ENCODE data around the gene CIB4.

CIB4 gene

DNA sequence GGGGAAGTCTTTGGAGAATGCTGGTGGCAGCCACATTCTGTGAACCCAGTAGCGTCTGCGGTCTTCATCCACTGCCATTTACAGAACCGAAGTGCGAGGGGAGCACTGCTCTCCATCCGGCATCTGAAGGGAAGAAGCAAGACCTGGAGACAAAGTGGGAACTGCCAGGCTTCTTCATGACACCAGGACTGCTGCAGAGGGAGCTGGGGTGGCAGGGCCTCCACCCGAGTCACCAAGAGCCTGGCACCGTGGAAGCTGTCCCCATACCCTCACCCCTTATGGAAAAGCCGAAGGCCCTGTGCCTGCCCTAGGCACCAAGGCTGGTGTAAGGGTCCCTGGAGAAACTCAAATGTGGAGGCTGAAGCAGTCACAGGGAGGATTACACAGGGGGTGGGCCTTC lies 79.8 kb downstream of the CIB4 start:
- Histone ChIP-seq H3K79me2 (ENCODE audit: insufficient read depth, low read length) (no peaks in the 10 kb centered on the region), H3K27me3 (ENCODE audit: insufficient read depth, low read length, poor library complexity) (peaks cover 46% of the 10 kb centered on the region), H3K36me3 (ENCODE audit: insufficient read depth, low read length) (no peaks in the 10 kb centered on the region), H3K4me2 (ENCODE audit: insufficient read depth, low read length) (no peak overlapping the region), H3K4me3 (ENCODE audit: low read depth in 1 of 2, low read length in 2 of 2) (no peak overlapping the region), H3K27ac (ENCODE audit: low read length) (no peak overlapping the region), H3K4me1 (ENCODE audit: insufficient read depth, low read length) (peaks cover 11% of the 10 kb centered on the region), H4K20me1 (ENCODE audit: insufficient read depth, low read length) (0 out of 2 replicates have a peak, but pooled peaks cover 2% of the 10 kb centered on the region), H2AFZ (ENCODE audit: low read depth, low read length) (no peak overlapping the region), H3K9me3 (ENCODE audit: insufficient read depth, low read length, severe bottlenecking) (no peaks in the 10 kb centered on the region), H3K9ac (ENCODE audit: low read depth, low read length) (no peak overlapping the region)
- ATAC-seq (ENCODE audit: insufficient read depth, low read depth) = no peak
- DNase-seq = no peak
- TF ChIP-seq, protein P1, sequence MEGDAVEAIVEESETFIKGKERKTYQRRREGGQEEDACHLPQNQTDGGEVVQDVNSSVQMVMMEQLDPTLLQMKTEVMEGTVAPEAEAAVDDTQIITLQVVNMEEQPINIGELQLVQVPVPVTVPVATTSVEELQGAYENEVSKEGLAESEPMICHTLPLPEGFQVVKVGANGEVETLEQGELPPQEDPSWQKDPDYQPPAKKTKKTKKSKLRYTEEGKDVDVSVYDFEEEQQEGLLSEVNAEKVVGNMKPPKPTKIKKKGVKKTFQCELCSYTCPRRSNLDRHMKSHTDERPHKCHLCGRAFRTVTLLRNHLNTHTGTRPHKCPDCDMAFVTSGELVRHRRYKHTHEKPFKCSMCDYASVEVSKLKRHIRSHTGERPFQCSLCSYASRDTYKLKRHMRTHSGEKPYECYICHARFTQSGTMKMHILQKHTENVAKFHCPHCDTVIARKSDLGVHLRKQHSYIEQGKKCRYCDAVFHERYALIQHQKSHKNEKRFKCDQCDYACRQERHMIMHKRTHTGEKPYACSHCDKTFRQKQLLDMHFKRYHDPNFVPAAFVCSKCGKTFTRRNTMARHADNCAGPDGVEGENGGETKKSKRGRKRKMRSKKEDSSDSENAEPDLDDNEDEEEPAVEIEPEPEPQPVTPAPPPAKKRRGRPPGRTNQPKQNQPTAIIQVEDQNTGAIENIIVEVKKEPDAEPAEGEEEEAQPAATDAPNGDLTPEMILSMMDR (IDR thresholded peaks at IDR 0.05; ENCODE audit: borderline replicate concordance, extremely low read depth, low read length, poor library complexity, severe bottlenecking) = no peak
- no peak for TF ChIP-seq EZH2 (IDR thresholded peaks at IDR 0.05; ENCODE audit: borderline replicate concordance, low read depth, low read length, severe bottlenecking)

DNA sequence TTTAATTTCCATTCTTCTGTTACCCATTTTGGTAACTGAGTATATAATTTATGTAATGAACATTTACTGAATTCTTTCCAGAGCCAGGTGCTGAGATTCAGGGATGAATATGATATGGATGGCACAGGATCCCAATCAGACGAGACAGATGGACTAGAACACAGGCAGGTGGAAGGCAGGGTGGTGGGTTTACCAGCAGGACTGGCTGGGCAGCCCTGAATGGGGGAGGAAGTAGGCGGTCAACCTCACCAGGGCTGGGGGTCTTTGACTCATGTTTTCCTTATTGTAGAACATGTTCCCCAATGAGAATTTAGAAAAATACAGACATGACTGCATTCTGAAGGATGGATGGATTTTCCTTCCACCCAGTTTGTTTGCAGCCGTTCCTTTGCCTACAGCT lies 80.3 kb downstream of the CIB4 start:
- TF ChIP-seq, protein P1 (IDR thresholded peaks at IDR 0.05; ENCODE audit: borderline replicate concordance, extremely low read depth, low read length, poor library complexity, severe bottlenecking) = no peak
- Histone ChIP-seq H3K9me3 (ENCODE audit: insufficient read depth, low read length, severe bottlenecking) (no peaks in the 10 kb centered on the region), H3K27ac (ENCODE audit: low read length) (no peak overlapping the region), H4K20me1 (ENCODE audit: insufficient read depth, low read length) (0 out of 2 replicates have a peak, but pooled peaks cover 2% of the 10 kb centered on the region), H3K9ac (ENCODE audit: low read depth, low read length) (no peak overlapping the region), H3K36me3 (ENCODE audit: insufficient read depth, low read length) (no peaks in the 10 kb centered on the region), H3K4me1 (ENCODE audit: insufficient read depth, low read length) (peaks cover 11% of the 10 kb centered on the region), H3K79me2 (ENCODE audit: insufficient read depth, low read length) (no peaks in the 10 kb centered on the region), H3K4me3 (ENCODE audit: low read depth in 1 of 2, low read length in 2 of 2) (no peak overlapping the region), H3K27me3 (ENCODE audit: insufficient read depth, low read length, poor library complexity) (peaks cover 46% of the 10 kb centered on the region), H2AFZ (ENCODE audit: low read depth, low read length) (no peak overlapping the region), H3K4me2 (ENCODE audit: insufficient read depth, low read length) (no peak overlapping the region)
- DNase-seq = no peak
- no peak for ATAC-seq (ENCODE audit: insufficient read depth, low read depth)

DNA sequence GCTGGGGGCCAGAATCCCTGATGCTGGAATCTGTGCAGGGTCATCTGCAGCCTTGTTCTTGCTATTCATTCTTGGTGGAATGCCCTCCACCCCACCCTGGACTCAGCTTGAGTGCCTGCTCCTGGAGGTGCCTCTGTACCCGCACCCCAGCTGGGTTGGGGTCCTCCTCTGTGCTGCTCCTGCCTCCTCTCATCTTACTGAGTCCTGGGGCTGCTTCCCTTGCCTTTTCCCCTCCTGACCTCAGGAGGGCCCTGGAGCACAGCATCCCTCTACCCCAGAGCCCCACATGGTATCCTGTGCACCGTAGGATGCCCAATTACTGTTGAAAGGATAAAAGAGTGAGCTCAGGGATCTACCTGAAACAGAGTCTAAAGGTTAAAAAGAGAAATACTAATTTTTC lies 81.6 kb downstream of the CIB4 start:
- Histone ChIP-seq H3K27ac (ENCODE audit: low read length) (no peak overlapping the region), H3K36me3 (ENCODE audit: insufficient read depth, low read length) (no peaks in the 10 kb centered on the region), H3K79me2 (ENCODE audit: insufficient read depth, low read length) (no peaks in the 10 kb centered on the region), H2AFZ (ENCODE audit: low read depth, low read length) (no peak overlapping the region), H3K4me3 (ENCODE audit: low read depth in 1 of 2, low read length in 2 of 2) (no peak overlapping the region), H3K9me3 (ENCODE audit: insufficient read depth, low read length, severe bottlenecking) (no peaks in the 10 kb centered on the region), H3K27me3 (ENCODE audit: insufficient read depth, low read length, poor library complexity) (peaks cover 41% of the 10 kb centered on the region), H3K4me2 (ENCODE audit: insufficient read depth, low read length) (no peak overlapping the region), H3K9ac (ENCODE audit: low read depth, low read length) (no peak overlapping the region), H4K20me1 (ENCODE audit: insufficient read depth, low read length) (0 out of 2 replicates have a peak, but pooled peaks cover 2% of the 10 kb centered on the region), H3K4me1 (ENCODE audit: insufficient read depth, low read length) (peaks cover 11% of the 10 kb centered on the region)
- no peak for ATAC-seq (ENCODE audit: insufficient read depth, low read depth)
- DNase-seq = no peak
- TF ChIP-seq EZH2 (IDR thresholded peaks at IDR 0.05; ENCODE audit: borderline replicate concordance, low read depth, low read length, severe bottlenecking) = no peak
- TF ChIP-seq, protein P1 (IDR thresholded peaks at IDR 0.05; ENCODE audit: borderline replicate concordance, extremely low read depth, low read length, poor library complexity, severe bottlenecking) = no peak

DNA sequence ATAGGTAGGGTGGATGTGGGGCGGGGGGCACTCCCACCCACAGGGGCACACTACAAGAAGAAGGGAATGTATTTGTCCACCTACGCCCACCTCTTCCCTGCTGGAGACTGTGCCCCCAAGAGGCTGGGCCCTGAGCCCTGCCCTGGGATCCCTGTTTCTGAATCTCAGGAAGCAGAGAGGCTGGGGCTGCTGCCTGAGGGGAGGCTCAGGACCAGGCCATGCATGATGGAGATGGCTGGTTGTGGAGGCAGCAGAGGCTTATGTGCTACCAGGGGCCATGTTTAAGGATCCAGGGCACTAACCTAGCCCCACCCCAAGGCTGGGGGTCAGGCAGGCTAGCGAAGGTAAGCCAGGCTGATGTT lies 82.1 kb downstream of the CIB4 start:
- 0 out of 2 replicates have a peak, but pooled peaks cover 2% of the 10 kb centered on the region for H4K20me1 ChIP-seq (ENCODE audit: insufficient read depth, low read length)
- no peaks in the 10 kb centered on the region for H3K36me3 ChIP-seq (ENCODE audit: insufficient read depth, low read length)
- H3K79me2 ChIP-seq (ENCODE audit: insufficient read depth, low read length) = no peaks in the 10 kb centered on the region
- no peaks in the 10 kb centered on the region for H3K9me3 ChIP-seq (ENCODE audit: insufficient read depth, low read length, severe bottlenecking)
- no peak overlapping the region for H3K4me3 ChIP-seq (ENCODE audit: low read depth in 1 of 2, low read length in 2 of 2)
- H3K4me2 ChIP-seq (ENCODE audit: insufficient read depth, low read length) = no peak overlapping the region
- H3K4me1 ChIP-seq (ENCODE audit: insufficient read depth, low read length) = peaks cover 11% of the 10 kb centered on the region
- TF ChIP-seq, protein P1 (IDR thresholded peaks at IDR 0.05; ENCODE audit: borderline replicate concordance, extremely low read depth, low read length, poor library complexity, severe bottlenecking) = no peak
- no peak for TF ChIP-seq EZH2 (IDR thresholded peaks at IDR 0.05; ENCODE audit: borderline replicate concordance, low read depth, low read length, severe bottlenecking)
- ATAC-seq (ENCODE audit: insufficient read depth, low read depth) (no peak), DNase-seq (no peak)
- no peak overlapping the region for H2AFZ ChIP-seq (ENCODE audit: low read depth, low read length)
- no peak overlapping the region for H3K9ac ChIP-seq (ENCODE audit: low read depth, low read length)
- no peak overlapping the region for H3K27ac ChIP-seq (ENCODE audit: low read length)
- H3K27me3 ChIP-seq (ENCODE audit: insufficient read depth, low read length, poor library complexity) = peaks cover 36% of the 10 kb centered on the region

Measured in DND-41 (cell line).